Activated T-cell treated with anti-CD3 and anti-CD28 coated beads, Interleukin-2, amount 50 U/mL, for 4 hours (primary cell): ENCODE measurements around the gene GRM5. TPM values are rescaled to one million over a fixed set of nuclear protein-coding genes. Genes with fewer than 3 reads are reported as not detected.

Experiments
- ATAC-seq, 2 donors: fragments of 200-7000 bp; cut with Tn5 transposase; one replicate each; pipeline ENCODE4 v1.10.0; 2021
- DNase-seq: peaks from one replicate; pipeline ENCODE4 v3.0.0-alpha.2; 2020
- H3K27me3 Mint-ChIP-seq: one replicate; pipeline ENCODE4 v1.8.0; 2021; ENCODE audit warnings: low read depth, mixed read lengths
- H3K36me3 Mint-ChIP-seq: one replicate; pipeline ENCODE4 v1.8.0; 2022; ENCODE audit warnings: mixed read lengths; ENCODE audit not compliant: insufficient read depth
- H3K4me1 Mint-ChIP-seq: one replicate; pipeline ENCODE4 v1.8.0; 2021; ENCODE audit warnings: low read depth, mixed read lengths
- H3K4me3 Mint-ChIP-seq: one replicate; pipeline ENCODE4 v1.8.0; 2021; ENCODE audit warnings: mild to moderate bottlenecking, moderate library complexity, mixed read lengths
- H3K9me3 Mint-ChIP-seq: one replicate; pipeline ENCODE4 v1.8.0; 2021; ENCODE audit warnings: mixed read lengths
- total RNA-seq, 3 donors: library from RNA; stranded (reverse); gene quantifications; one replicate each; pipeline ENCODE4 v1.2.1, GENCODE V29; 2021

GRM5 gene
- total RNA-seq, 3 donors from 2014 or later, result not detected

DNA sequence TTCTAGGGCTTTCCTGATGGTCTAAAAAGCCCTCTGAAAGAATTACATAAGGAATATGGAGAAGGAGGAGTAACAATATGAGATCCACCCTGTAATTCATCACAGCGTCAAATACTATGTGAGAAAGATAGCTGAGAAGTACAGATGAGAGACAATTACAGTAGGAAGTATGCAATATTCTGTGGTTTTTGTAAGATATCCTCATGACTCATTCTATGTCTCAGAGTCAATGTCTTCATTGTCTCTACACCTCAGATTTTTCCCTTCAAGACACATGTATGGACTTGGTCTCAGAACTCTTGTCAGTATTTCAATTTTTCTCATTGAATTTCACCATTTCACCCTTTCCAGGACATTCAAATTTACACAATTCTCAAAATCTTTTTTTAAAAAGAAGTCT lies 385.0 kb downstream of the GRM5 start:
- H3K36me3 Mint-ChIP-seq, result no peaks in the 10 kb centered on the region
- H3K4me3 Mint-ChIP-seq, result no peak overlapping the region
- peaks cover 7% of the 10 kb centered on the region for H3K9me3 Mint-ChIP-seq
- DNase-seq (no peak), ATAC-seq (no peak)
- peaks cover 6% of the 10 kb centered on the region for H3K4me1 Mint-ChIP-seq
- no peaks in the 10 kb centered on the region for H3K27me3 Mint-ChIP-seq

DNA sequence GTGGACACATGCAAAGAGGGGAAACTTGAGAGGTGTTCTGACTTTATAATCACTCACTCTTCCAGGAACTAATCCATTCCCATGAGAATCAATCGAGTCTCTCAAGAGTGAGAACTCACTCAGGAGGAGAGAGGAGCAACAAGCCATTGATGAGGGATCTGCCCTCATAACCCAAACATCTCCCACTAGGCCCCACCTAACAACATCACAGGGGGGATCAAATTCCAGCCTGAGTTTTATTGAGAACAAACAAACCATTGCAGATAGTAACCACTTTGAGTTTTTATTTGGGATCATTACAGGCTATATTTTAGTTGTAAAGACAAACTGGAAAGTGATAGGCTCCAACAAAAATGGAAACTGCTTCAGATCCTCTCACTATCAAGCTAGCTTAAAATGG lies 399.4 kb downstream of the GRM5 start:
- DNase-seq, result no peak
- Mint-ChIP-seq H3K36me3 (no peaks in the 10 kb centered on the region), H3K9me3 (no peaks in the 10 kb centered on the region), H3K4me1 (no peaks in the 10 kb centered on the region), H3K27me3 (peaks cover 1% of the 10 kb centered on the region), H3K4me3 (no peak overlapping the region)
- ATAC-seq, result no peak

DNA sequence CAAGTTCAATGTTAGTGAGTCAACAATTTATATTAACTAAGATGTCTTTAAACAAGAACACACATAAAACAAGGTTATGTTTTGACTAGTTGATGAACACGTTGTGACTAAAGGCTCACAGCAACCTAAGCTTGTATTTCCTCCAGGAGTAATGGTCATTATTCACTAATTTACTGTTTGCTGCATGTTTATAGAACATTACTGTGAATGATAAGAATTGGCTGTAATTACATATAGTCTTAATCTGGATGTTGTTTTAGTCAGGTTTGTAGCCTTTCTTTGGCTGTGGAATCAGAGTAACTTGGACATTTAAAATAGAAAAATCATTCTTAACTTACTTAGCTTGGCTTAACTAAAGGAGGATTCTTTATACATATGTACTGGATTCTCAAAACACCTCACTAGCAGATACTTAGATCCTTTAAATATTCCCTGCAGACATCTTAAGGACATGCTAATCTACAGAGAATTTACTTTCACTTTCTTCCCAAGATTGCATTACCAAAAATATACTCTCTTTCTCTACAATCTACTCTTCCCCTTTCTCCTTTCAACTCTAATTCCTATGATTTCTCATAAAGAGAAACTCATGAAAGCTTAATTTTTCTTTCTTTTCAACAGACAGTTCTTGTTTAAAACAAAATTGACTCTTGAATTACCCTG lies 408.6 kb downstream of the GRM5 start:
- no peaks in the 10 kb centered on the region for H3K9me3 Mint-ChIP-seq
- DNase-seq (no peak), ATAC-seq (no peak)
- no peaks in the 10 kb centered on the region for H3K36me3 Mint-ChIP-seq
- H3K27me3 Mint-ChIP-seq, result no peaks in the 10 kb centered on the region
- H3K4me3 Mint-ChIP-seq, result peak overlapping the region; percentile 61
- peaks cover 10% of the 10 kb centered on the region for H3K4me1 Mint-ChIP-seq

DNA sequence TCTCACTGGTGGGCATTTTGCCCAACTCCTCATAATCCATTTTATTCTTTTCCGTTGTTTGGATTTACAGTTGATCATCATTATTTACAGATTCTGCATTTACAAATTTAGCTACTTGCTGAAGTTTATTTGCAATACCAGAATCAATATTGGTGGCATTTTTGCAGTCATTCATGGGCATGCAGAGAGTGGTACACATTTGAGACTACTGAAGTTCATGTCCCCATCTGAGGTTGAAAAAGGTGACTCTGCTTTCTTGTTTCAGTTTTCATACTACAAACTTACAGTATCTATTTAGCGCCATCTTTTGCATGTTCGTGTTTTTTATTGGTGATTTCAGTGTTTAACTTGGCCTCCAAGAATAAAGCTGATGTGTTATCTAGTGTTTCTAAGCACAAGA lies 409.5 kb downstream of the GRM5 start:
- Mint-ChIP-seq H3K4me1 (peaks cover 10% of the 10 kb centered on the region), H3K36me3 (no peaks in the 10 kb centered on the region), H3K27me3 (no peaks in the 10 kb centered on the region), H3K9me3 (no peaks in the 10 kb centered on the region), H3K4me3 (no peak overlapping the region)
- ATAC-seq (no peak), DNase-seq (no peak)

DNA sequence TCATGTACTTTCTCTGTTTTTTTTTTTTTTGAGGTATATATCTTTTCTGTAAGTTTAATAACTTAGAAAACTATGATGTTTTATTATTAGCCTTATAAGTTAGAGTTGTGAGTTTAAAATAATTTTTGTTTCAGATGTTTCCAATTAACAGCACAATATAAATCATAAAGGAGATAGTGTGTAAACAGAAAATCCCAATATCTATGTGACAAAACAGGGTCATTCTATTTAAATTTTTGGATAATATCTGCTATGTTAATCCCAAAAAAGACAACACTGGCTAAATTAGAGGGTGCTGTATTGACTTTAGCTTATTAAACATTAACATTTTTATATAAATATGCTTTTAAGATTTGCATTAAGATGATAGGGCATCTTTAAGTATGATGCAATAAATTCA lies 410.1 kb downstream of the GRM5 start:
- no peak for ATAC-seq
- DNase-seq, result no peak
- Mint-ChIP-seq H3K36me3 (no peaks in the 10 kb centered on the region), H3K27me3 (no peaks in the 10 kb centered on the region), H3K4me1 (peaks cover 10% of the 10 kb centered on the region), H3K9me3 (no peaks in the 10 kb centered on the region), H3K4me3 (no peak overlapping the region)

DNA sequence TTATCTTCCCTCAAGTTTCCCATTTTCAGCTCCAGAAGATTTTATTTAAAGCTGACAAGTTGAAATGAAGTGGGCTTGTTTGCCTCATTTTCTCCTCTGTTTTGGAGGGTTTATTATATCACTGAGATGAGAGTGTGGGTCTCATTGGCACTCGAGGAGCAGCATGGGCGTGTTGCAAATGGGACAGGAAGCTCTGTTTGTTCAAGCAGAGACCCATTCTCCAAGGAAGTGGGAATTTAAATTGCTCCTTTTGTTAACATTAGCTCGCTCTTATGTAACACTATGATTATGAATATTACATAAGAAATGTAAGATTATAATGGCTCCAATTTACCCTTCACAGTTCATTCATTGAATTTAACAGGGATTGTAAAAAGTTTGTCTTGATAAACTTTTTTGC lies 410.6 kb downstream of the GRM5 start:
- H3K4me3 Mint-ChIP-seq, result no peak overlapping the region
- no peaks in the 10 kb centered on the region for H3K27me3 Mint-ChIP-seq
- H3K4me1 Mint-ChIP-seq, result peaks cover 10% of the 10 kb centered on the region
- ATAC-seq (no peak), DNase-seq (no peak)
- H3K9me3 Mint-ChIP-seq, result no peaks in the 10 kb centered on the region
- H3K36me3 Mint-ChIP-seq, result no peaks in the 10 kb centered on the region

DNA sequence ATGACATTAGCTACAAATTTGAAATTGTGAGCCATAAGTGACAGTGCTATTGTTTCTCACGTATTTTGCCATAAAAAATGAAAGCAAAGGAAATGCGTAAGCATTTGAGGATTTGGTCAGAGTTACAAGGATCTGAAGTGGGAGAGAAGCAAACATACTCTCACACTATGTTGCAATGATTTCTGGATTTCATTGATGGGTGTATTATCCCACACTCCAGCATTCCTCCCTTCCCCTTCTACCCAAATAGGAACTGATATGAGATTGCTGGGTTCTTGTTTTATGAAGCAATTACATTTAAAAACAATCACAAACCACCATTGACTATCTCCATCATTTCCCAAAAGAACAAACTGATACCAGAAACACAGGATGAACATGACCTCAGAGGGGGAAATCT lies 414.2 kb downstream of the GRM5 start:
- Mint-ChIP-seq H3K4me3 (no peak overlapping the region), H3K9me3 (no peaks in the 10 kb centered on the region), H3K4me1 (no peaks in the 10 kb centered on the region), H3K27me3 (no peaks in the 10 kb centered on the region), H3K36me3 (no peaks in the 10 kb centered on the region)
- ATAC-seq (no peak), DNase-seq (no peak)

DNA sequence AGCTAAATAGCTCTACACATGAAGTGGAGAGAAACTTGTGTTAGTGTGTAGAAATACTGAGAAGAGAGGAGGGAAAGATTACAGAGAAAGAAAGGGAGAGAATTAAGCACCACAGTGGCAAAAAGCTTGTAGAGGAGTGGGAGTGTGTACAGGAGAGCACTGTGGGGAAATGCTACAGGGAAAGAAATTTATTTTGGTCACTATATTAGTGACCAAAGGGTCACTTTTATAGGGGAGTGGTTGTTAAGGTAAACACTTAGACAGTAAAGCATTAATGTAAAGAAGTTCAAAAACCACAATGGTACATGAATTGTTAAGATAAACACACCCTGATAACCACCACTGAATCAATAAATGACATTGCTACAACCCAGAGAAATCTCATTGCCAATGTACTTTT lies 421.1 kb downstream of the GRM5 start:
- DNase-seq, result no peak
- no peaks in the 10 kb centered on the region for H3K4me1 Mint-ChIP-seq
- no peaks in the 10 kb centered on the region for H3K27me3 Mint-ChIP-seq
- peaks cover 5% of the 10 kb centered on the region for H3K9me3 Mint-ChIP-seq
- H3K36me3 Mint-ChIP-seq, result no peaks in the 10 kb centered on the region
- ATAC-seq, result no peak
- H3K4me3 Mint-ChIP-seq, result no peak overlapping the region

DNA sequence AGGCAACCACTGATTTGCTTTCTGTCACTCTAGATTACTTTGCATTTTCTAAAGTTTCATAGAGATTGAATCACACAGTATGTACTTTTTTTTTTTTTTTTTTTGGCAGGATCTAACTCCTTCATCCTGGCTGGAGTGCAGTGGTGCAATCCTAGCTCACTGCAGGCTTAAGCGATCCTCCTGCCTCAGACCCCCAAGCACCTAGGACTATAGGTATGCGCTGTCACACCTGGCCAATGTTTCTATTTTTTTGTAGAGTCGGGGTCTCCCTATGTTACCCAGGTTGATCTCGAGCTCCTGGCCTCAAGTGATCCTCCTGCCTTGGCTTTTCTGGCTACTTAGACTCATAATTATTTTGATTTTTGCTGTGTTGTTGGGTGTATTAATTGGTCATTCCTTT lies 433.6 kb downstream of the GRM5 start:
- Mint-ChIP-seq H3K27me3 (no peaks in the 10 kb centered on the region), H3K36me3 (no peaks in the 10 kb centered on the region), H3K9me3 (no peaks in the 10 kb centered on the region), H3K4me1 (no peaks in the 10 kb centered on the region), H3K4me3 (no peak overlapping the region)
- ATAC-seq (no peak), DNase-seq (no peak)

DNA sequence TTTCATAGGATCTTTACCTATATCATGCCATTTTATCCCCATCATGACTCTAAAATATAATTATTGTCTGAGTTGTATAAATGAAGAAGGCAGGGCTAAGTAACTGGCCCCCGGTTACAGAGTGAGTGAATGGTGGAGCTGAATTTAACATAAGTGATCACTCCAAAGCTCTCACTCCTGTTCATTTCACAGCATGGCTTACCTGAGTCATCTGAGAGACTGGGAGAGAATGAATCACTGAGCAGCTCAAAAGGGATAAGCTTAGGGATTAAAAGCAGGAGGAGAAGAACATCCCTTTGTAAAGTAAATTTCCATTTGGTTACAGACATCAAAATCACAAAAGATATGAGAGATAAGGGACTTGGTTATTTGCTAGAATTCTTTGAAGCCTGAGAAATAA lies 434.3 kb downstream of the GRM5 start:
- DNase-seq (no peak), ATAC-seq (no peak)
- H3K36me3 Mint-ChIP-seq, result no peaks in the 10 kb centered on the region
- no peak overlapping the region for H3K4me3 Mint-ChIP-seq
- H3K4me1 Mint-ChIP-seq, result no peaks in the 10 kb centered on the region
- H3K27me3 Mint-ChIP-seq, result no peaks in the 10 kb centered on the region
- no peaks in the 10 kb centered on the region for H3K9me3 Mint-ChIP-seq

DNA sequence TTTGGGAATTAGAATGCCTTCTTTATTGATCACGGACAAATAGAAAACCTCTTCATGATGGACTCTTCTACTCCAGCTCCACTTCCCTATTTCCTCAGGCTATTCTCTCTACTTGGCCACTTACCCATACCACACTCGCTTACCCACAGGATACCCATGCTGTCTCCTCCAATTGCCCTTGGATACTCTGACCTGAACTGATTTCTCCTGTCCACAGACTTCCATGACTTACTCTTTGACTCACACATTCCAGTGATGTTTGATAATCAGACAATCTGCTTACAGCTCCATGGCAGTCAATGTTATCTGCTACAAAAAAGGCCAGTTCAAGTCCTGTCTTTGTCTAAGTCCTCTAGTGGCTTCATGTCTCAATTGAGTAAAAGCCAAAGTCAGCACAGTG lies 436.3 kb downstream of the GRM5 start:
- Mint-ChIP-seq H3K4me1 (no peaks in the 10 kb centered on the region), H3K4me3 (no peak overlapping the region), H3K9me3 (no peaks in the 10 kb centered on the region), H3K27me3 (no peaks in the 10 kb centered on the region), H3K36me3 (no peaks in the 10 kb centered on the region)
- DNase-seq, result no peak
- ATAC-seq, result no peak

DNA sequence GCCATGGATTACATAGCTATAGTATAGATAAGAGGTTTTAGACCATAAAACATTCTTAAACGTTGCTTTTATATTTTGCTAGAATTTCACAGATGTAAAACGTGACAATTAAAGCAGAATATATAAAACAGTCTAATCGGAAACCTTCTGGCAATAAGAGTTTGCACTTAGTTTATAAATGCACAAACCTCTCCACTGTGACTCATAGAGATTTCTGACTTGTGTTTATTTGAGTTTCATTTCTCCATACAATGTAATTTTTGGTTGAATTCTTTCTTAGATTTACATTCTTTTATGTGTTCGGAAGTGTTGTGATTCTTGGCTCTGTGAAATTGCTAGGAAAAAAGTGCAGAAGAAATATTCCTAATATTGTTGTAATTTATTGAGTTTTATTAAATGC lies 439.6 kb downstream of the GRM5 start:
- H3K9me3 Mint-ChIP-seq, result no peaks in the 10 kb centered on the region
- no peaks in the 10 kb centered on the region for H3K36me3 Mint-ChIP-seq
- no peaks in the 10 kb centered on the region for H3K27me3 Mint-ChIP-seq
- ATAC-seq, result no peak
- H3K4me1 Mint-ChIP-seq, result no peaks in the 10 kb centered on the region
- H3K4me3 Mint-ChIP-seq, result no peak overlapping the region
- no peak for DNase-seq

DNA sequence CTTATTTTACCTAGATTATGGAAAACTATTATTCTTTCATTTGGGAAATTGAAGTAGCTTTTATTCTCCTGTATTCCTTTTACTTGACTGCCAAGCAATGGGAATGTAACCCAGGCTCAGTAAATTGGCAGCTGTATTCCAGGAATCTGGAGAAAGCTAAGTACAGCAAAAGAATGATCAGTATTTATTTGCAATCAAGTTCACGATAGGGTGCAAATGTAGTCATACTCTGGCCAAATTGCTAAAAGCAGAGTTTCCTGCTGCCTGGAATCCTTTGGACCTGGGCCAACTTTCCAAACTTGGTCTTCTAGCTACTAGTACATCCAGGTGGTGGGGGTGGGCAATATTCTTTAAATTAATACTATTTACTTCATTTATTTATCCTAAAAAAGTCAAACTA lies 442.3 kb downstream of the GRM5 start:
- no peaks in the 10 kb centered on the region for H3K9me3 Mint-ChIP-seq
- no peaks in the 10 kb centered on the region for H3K4me1 Mint-ChIP-seq
- H3K36me3 Mint-ChIP-seq, result no peaks in the 10 kb centered on the region
- ATAC-seq, result no peak
- no peak for DNase-seq
- H3K27me3 Mint-ChIP-seq, result no peaks in the 10 kb centered on the region
- no peak overlapping the region for H3K4me3 Mint-ChIP-seq

DNA sequence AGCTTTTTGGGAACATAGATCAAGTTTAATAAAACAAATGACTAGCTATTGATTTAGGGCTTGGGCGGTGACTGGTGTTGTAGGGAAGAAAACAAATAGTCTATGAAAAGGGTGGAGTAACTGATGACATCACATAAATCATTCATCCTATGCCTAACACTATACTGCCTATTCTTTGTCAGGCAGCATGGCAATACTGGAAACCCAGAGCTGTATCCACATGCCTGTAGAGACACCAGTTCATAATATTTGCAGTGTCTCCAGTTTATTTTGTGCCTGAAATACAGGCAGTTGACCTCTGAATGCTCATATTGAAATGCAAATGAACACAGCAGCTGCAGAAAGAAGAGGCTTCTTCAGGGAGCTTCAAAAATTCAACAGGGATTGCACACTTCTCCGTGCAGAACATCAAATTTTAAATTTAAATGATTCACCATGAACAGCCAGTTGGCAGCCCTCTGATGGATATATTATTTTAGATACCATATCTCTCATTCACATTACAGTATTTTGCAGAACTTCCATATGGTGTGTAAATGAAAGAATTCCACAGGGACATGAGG lies 445.1 kb downstream of the GRM5 start:
- Mint-ChIP-seq H3K27me3 (no peaks in the 10 kb centered on the region), H3K9me3 (no peaks in the 10 kb centered on the region), H3K4me1 (no peaks in the 10 kb centered on the region), H3K4me3 (no peak overlapping the region), H3K36me3 (no peaks in the 10 kb centered on the region)
- DNase-seq (no peak), ATAC-seq (no peak)

DNA sequence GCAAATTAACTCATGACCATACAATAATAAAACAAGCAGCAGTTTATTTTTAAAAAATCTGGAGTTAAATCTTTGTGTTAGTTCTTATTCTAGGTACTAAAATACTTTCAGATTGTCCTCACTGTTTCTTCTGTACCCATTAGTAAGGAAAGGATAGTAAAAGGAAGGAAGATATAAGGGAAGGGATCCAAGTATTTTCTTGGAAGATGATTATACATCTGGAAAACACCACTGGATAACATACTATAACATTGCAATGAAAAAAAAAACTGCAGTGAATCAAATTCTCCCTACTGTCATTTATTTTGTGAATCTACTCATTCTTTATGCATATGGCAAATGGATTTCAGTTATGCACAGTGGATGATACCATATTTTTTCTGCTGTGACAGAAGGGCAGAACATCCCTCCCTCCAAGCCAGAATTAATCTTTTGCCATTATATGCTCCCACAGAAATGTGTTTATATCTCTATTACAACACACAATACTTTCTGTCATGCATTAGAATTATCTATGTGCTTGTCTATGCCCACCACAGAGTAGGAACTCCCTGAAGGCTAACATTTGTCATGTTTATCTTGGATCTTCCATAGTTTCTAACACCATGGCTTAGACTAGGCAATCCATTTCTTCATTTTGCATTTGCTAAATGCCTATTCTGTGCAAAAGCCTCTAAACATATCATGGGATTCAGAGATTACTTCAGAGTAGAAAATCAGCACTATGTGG lies 446.0 kb downstream of the GRM5 start:
- no peaks in the 10 kb centered on the region for H3K4me1 Mint-ChIP-seq
- ATAC-seq (no peak), DNase-seq (no peak)

More for the DNA sequence above, 446.0 kb downstream of the GRM5 start:
- no peak overlapping the region for H3K4me3 Mint-ChIP-seq
- H3K9me3 Mint-ChIP-seq, result no peaks in the 10 kb centered on the region
- H3K36me3 Mint-ChIP-seq, result no peaks in the 10 kb centered on the region
- H3K27me3 Mint-ChIP-seq, result no peaks in the 10 kb centered on the region
